HG03558 (cell line): Measurements from ENCODE around the gene MGAT4A.

Experiments
- ATAC-seq: cut with Tn5 transposase; IDR thresholded peaks from one replicate; pipeline ENCODE4 v1.9.1; 2021; ENCODE audit warnings: moderate number of reproducible peaks; ENCODE audit not compliant: unreplicated experiment; ENCODE audit errors: extremely low read depth

The MGAT4A gene

GRCh38 chr2:98582523-98582922, 148.4 kb downstream of the MGAT4A start:
- ATAC-seq, result no peak

GRCh38 chr2:98580656-98581284, 150.2 kb downstream of the MGAT4A start:
- ATAC-seq, result no peak

GRCh38 chr2:98579926-98580325, 151.0 kb downstream of the MGAT4A start:
- no peak for ATAC-seq

- no peak for ATAC-seq
Measured at GRCh38 chr2:98578231-98578630, 152.7 kb downstream of the MGAT4A start.

GRCh38 chr2:98577313-98577712, 153.6 kb downstream of the MGAT4A start:
- no peak for ATAC-seq

GRCh38 chr2:98576666-98577312, 154.1 kb downstream of the MGAT4A start:
- no peak for ATAC-seq

- no peak for ATAC-seq
Measured at GRCh38 chr2:98573426-98573825, 157.5 kb downstream of the MGAT4A start.

- ATAC-seq, result no peak
Measured at GRCh38 chr2:98572676-98573075, 158.3 kb downstream of the MGAT4A start.

- ATAC-seq, result no peak
Measured at GRCh38 chr2:98572211-98572610, 158.7 kb downstream of the MGAT4A start.

GRCh38 chr2:98571796-98572195, 159.1 kb downstream of the MGAT4A start:
- no peak for ATAC-seq

GRCh38 chr2:98571121-98571701, 159.7 kb downstream of the MGAT4A start:
- ATAC-seq, result no peak

- ATAC-seq, result no peak
Measured at GRCh38 chr2:98570356-98570755, 160.6 kb downstream of the MGAT4A start.

GRCh38 chr2:98569915-98570314, 161.0 kb downstream of the MGAT4A start:
- no peak for ATAC-seq

GRCh38 chr2:98569197-98569793, 161.6 kb downstream of the MGAT4A start:
- ATAC-seq, result no peak
